Endothelial cell of umbilical vein (primary cell): ENCODE data around the gene CACNA1C. TPM values are rescaled to one million over a fixed set of nuclear protein-coding genes. Genes with fewer than 3 reads are reported as not detected.

Experiments used
- BruUV-seq: library from RNA; stranded (reverse); fragments of 400-500 nt; replicated peaks from 2 replicates; lab custom pipeline; 2021; lab: Mats Ljungman, UMichigan
- CTCF ChIA-PET: fragments of 300-600, 350-600 bp; sonication (Branson Sonifier 250); formaldehyde crosslinking; loops from one replicate; lab custom pipeline; 2021; ENCODE audit warnings: antibody characterized with exemption, inconsistent platforms; lab: Charles Lee
- POLR2A ChIA-PET: fragments of 300-600, 350-600 bp; sonication (Branson Sonifier 250); formaldehyde crosslinking; loops from one replicate; lab custom pipeline; 2021; ENCODE audit warnings: antibody characterized with exemption, inconsistent platforms; lab: Charles Lee
- DNase-seq: peaks from one replicate; pipeline ENCODE4 v3.0.0-alpha.2; 2011; ENCODE audit warnings: low read depth, low spot score
- FAIRE-seq: peaks from 2 replicates; lab custom pipeline; 2011; peaks lifted over from hg19 to GRCh38; lab: Jason Lieb, UNC
- H2AFZ ChIP-seq: 2 replicates; pipeline ENCODE4 v1.6.0; 2012; ENCODE audit warnings: low read depth, low read length, control low read depth, inconsistent platforms
- H3K27ac ChIP-seq: 2 replicates; pipeline ENCODE4 v1.5.1; 2011; ENCODE audit warnings: low read depth, mild to moderate bottlenecking, control low read depth, low read length, moderate library complexity; ENCODE audit not compliant: insufficient read depth
- H3K27me3 ChIP-seq, 2 experiments: 2 replicates each; pipeline versions ENCODE4 v1.6.0 to v1.6.1; 2011; ENCODE audit warnings: low read length in 2 of 2, mixed read lengths in 1 of 2; ENCODE audit not compliant: control insufficient read depth in 2 of 2, insufficient read depth in 2 of 2
- H3K36me3 ChIP-seq, 2 experiments: 2 replicates in 1 of 2; 3 replicates in 1 of 2; pipeline ENCODE4 v1.5.1; 2011; ENCODE audit warnings: low read length in 2 of 2, mild to moderate bottlenecking in 1 of 2, moderate library complexity in 1 of 2; ENCODE audit not compliant: control insufficient read depth in 2 of 2, insufficient read depth in 2 of 2; ENCODE audit errors: extremely low read depth in 1 of 2
- H3K4me1 ChIP-seq: 3 replicates; pipeline ENCODE4 v1.5.1; 2011; ENCODE audit warnings: mild to moderate bottlenecking, low read length; ENCODE audit not compliant: control insufficient read depth, insufficient read depth; ENCODE audit errors: extremely low read depth
- H3K4me2 ChIP-seq: 2 replicates; pipeline ENCODE4 v1.6.1; 2011; ENCODE audit warnings: low read length, control low read depth, mixed read lengths; ENCODE audit not compliant: insufficient read depth
- H3K4me3 ChIP-seq, 3 experiments: fragments of 200-600 bp in 1 of 3; sonication (generic), shearing (Covaris generic) in 1 of 3; replicated peaks in 1 of 3; 2 replicates each; pipeline ENCODE4 v1.5.1; 2011 to 2016; ENCODE audit warnings: control low read depth in 3 of 3, low read length in 3 of 3, mild to moderate bottlenecking in 2 of 3, inconsistent platforms in 1 of 3, low read depth in 1 of 3, moderate library complexity in 1 of 3; ENCODE audit not compliant: insufficient read depth in 1 of 3
- H3K79me2 ChIP-seq: 2 replicates; pipeline ENCODE4 v1.6.0; 2012; ENCODE audit warnings: low read length, inconsistent platforms; ENCODE audit not compliant: control insufficient read depth, insufficient read depth
- H3K9ac ChIP-seq: replicated peaks from 2 replicates; pipeline ENCODE3; 2011; ENCODE audit warnings: low read length, control low read depth; ENCODE audit not compliant: insufficient read depth; ENCODE audit errors: extremely low read depth
- H3K9me1 ChIP-seq: replicated peaks from 3 replicates; pipeline ENCODE4 v1.6.0; 2011; ENCODE audit warnings: mild to moderate bottlenecking, low read length; ENCODE audit not compliant: control insufficient read depth, insufficient read depth; ENCODE audit errors: extremely low read depth
- H3K9me3 ChIP-seq: replicated peaks from 2 replicates; pipeline ENCODE4 v1.5.1; 2012; ENCODE audit warnings: low read length, inconsistent platforms; ENCODE audit not compliant: control insufficient read depth, insufficient read depth
- H4K20me1 ChIP-seq: replicated peaks from 2 replicates; pipeline ENCODE3; 2011; ENCODE audit warnings: mild to moderate bottlenecking, low read length; ENCODE audit not compliant: control insufficient read depth, insufficient read depth; ENCODE audit errors: extremely low read depth
- CTCF ChIP-seq, 2 donors: IDR thresholded peaks; 1 replicate in 1 of 2; 2 replicates in 1 of 2; pipeline ENCODE4 v1.5.1; 2011; ENCODE audit warnings: low read length in 2 of 2, mild to moderate bottlenecking in 2 of 2, moderate library complexity in 2 of 2, control low read depth in 1 of 2, inconsistent platforms in 1 of 2, low read depth in 1 of 2; ENCODE audit not compliant: insufficient read depth in 1 of 2; ENCODE audit errors: extremely low read depth in 1 of 2
- EZH2 ChIP-seq: IDR thresholded peaks from 2 replicates; pipeline ENCODE4 v1.6.1; 2012; ENCODE audit warnings: borderline replicate concordance, low read depth, mild to moderate bottlenecking, moderate library complexity, low read length, inconsistent platforms; ENCODE audit not compliant: severe bottlenecking
- FOS ChIP-seq: IDR thresholded peaks from 2 replicates; pipeline ENCODE4 v1.6.1; 2011; ENCODE audit warnings: mild to moderate bottlenecking, low read length, moderate library complexity, borderline replicate concordance; ENCODE audit not compliant: insufficient read depth
- GATA2 ChIP-seq: IDR thresholded peaks from 2 replicates; pipeline ENCODE4 v1.7.0; 2011; ENCODE audit warnings: low read depth, mild to moderate bottlenecking, moderate library complexity, mixed read lengths, low read length; ENCODE audit not compliant: insufficient read length, insufficient read depth
- JUN ChIP-seq: IDR thresholded peaks from 2 replicates; pipeline ENCODE4 v1.6.1; 2011; ENCODE audit warnings: borderline replicate concordance, low read depth; ENCODE audit not compliant: insufficient read length, insufficient read depth
- MAX ChIP-seq: IDR thresholded peaks from 2 replicates; pipeline ENCODE4 v1.6.1; 2011; ENCODE audit not compliant: insufficient read depth, insufficient read length
- MYC ChIP-seq: IDR thresholded peaks from one replicate; pipeline ENCODE4 v1.6.1; 2011; ENCODE audit warnings: mild to moderate bottlenecking, low read depth, low read length
- POLR2A ChIP-seq: IDR thresholded peaks from 2 replicates; pipeline ENCODE4 v1.6.1; 2012; ENCODE audit warnings: low read depth, mild to moderate bottlenecking, control low read depth, low read length
- POLR2AphosphoS5 ChIP-seq: IDR thresholded peaks from 2 replicates; pipeline ENCODE4 v1.6.1; 2012; ENCODE audit warnings: low read depth, mild to moderate bottlenecking, control low read depth, low read length, moderate library complexity; ENCODE audit not compliant: insufficient read depth
- dilution Hi-C: fragments of 300-500 bp; cut with MboI; formaldehyde crosslinking; loops from one replicate; pipeline ENCODE4 v1.15.0; 2019; ENCODE audit warnings: low sequenced_read_pairs; ENCODE audit not compliant: extremely low pct_ligation_motif_present
- intact Hi-C: fragments of 100-400 bp; cut with micrococcal nuclease; formaldehyde crosslinking; loops from one replicate; pipeline ENCODE4 v1.10.0; 2022
- polyA plus RNA-seq, 4 experiments: library from polyadenylated mRNA; depleted of rRNA in 3 of 4; stranded (reverse) in 3 of 4; unstranded in 1 of 4; fragments of >200 nt; gene quantifications; 2 replicates each; pipeline versions ENCODE4 v1.2.1 to v1.2.3, GENCODE V29; 2011 to 2012; ENCODE audit warnings: missing spikeins in 1 of 4
- total RNA-seq: library from RNA; stranded (reverse); gene quantifications from 2 replicates; pipeline ENCODE4 v1.2.3, GENCODE V29; 2021

CACNA1C gene
- total and polyA plus RNA-seq, 2 donors (not counting 3 experiments of a cell fraction or from before 2014, with no cell fraction given), result not detected

GRCh38 chr12:2016862-2017545 is 35.8 kb upstream of the CACNA1C start:
- no peaks in the 10 kb centered on the region for H3K4me1 ChIP-seq
- no peaks in the 10 kb centered on the region for H3K79me2 ChIP-seq
- no peaks in the 10 kb centered on the region for H4K20me1 ChIP-seq
- H2AFZ ChIP-seq, result no peak overlapping the region
- H3K27ac ChIP-seq, result no peak overlapping the region
- no peaks in the 10 kb centered on the region for H3K9me3 ChIP-seq
- H3K9me1 ChIP-seq, result no peaks in the 10 kb centered on the region
- FAIRE-seq (no peak), DNase-seq (no peak)
- no peak overlapping the region for H3K4me2 ChIP-seq
- ChIA-PET CTCF (no interaction called here), POLR2A (no interaction called here)
- no peak overlapping the region for H3K4me3 ChIP-seq
- H3K27me3 ChIP-seq, result peaks cover 9 to 17% of the 10 kb centered on the region in 2 experiments
- intact Hi-C loops (no loop called here), dilution Hi-C loops (no loop called here)
- TF ChIP-seq POLR2A (no peak), FOS (no peak), CTCF (IDR thresholded peaks at IDR 0.05; ENCODE audit: extremely low read depth in 1 of 2, insufficient read depth in 1 of 2, low read depth in 1 of 2, low read length in 2 of 2) (no peak), EZH2 (no peak), MYC (no peak), GATA2 (no peak), MAX (no peak), POLR2AphosphoS5 (no peak), JUN (no peak)
- no peak overlapping the region for H3K9ac ChIP-seq
- H3K36me3 ChIP-seq, result no peaks in the 10 kb centered on the region
- no TSS peak for BruUV-seq
